SK-N-SH treated with all-trans-retinoic acid at 6 μM for 48 hours (cell line): ENCODE measurements around the gene COLGALT1.

ENCODE experiments used
- ATAC-seq: fragments of 200-7000 bp; cut with Tn5 transposase; 3 replicates; pipeline ENCODE4 v1.9.1; 2020; ENCODE audit warnings: mild to moderate bottlenecking, moderate library complexity
- ARNTL ChIP-seq: fragments of 450-650 bp; formaldehyde crosslinking; IDR thresholded peaks from 2 replicates; pipeline ENCODE4 v1.5.0; 2020; ENCODE audit warnings: low read depth, mild to moderate bottlenecking, moderate library complexity, borderline replicate concordance
- BACH2 ChIP-seq: fragments of 250-450 bp; sonication (Bioruptor Pico); IDR thresholded peaks from 2 replicates; pipeline ENCODE4 v1.9.0; 2021; ENCODE audit warnings: mild to moderate bottlenecking, borderline replicate concordance
- ESRRG ChIP-seq: fragments of 250-450 bp; sonication (Bioruptor Pico); IDR thresholded peaks from 2 replicates; pipeline ENCODE4 v1.6.1; 2021; ENCODE audit warnings: mild to moderate bottlenecking
- ISL1 ChIP-seq: fragments of 250-450 bp; sonication (Bioruptor Pico); IDR thresholded peaks from 2 replicates; pipeline ENCODE4 v2.1.2; 2022; ENCODE audit warnings: mild to moderate bottlenecking, moderate library complexity
- OSR1 ChIP-seq: fragments of 250-450 bp; sonication (Bioruptor Pico); IDR thresholded peaks from 2 replicates; pipeline ENCODE4 v1.8.0; 2022; ENCODE audit warnings: moderate library complexity, mild to moderate bottlenecking, inconsistent platforms
- PPARA ChIP-seq: fragments of 250-450 bp; sonication (Bioruptor Pico); IDR thresholded peaks from 2 replicates; pipeline ENCODE4 v1.5.0; 2020; ENCODE audit warnings: mild to moderate bottlenecking, borderline replicate concordance
- RARB ChIP-seq: fragments of 250-450 bp; sonication (Bioruptor Pico); IDR thresholded peaks from 2 replicates; pipeline ENCODE4 v1.8.0; 2021; ENCODE audit warnings: mild to moderate bottlenecking, moderate library complexity
- SNAI2 ChIP-seq: fragments of 250-450 bp; sonication (Bioruptor Pico); IDR thresholded peaks from 2 replicates; pipeline ENCODE4 v1.5.0; 2020; ENCODE audit warnings: mild to moderate bottlenecking, moderate library complexity
- TCF4 ChIP-seq: fragments of 250-450 bp; sonication (Bioruptor Pico); IDR thresholded peaks from 2 replicates; pipeline ENCODE4 v1.8.0; 2021; ENCODE audit warnings: mild to moderate bottlenecking, moderate library complexity, borderline replicate concordance
- TOX ChIP-seq: fragments of 250-450 bp; sonication (Bioruptor Pico); IDR thresholded peaks from 2 replicates; pipeline ENCODE4 v1.8.0; 2021; ENCODE audit warnings: mild to moderate bottlenecking, moderate library complexity, borderline replicate concordance
- ZC3H10 ChIP-seq: fragments of 250-450 bp; sonication (Bioruptor Pico); IDR thresholded peaks from 2 replicates; pipeline ENCODE4 v1.5.1; 2021; ENCODE audit warnings: mild to moderate bottlenecking, moderate library complexity
- ZFP3 ChIP-seq: fragments of 250-450 bp; sonication (Bioruptor Pico); IDR thresholded peaks from 2 replicates; pipeline ENCODE4 v1.5.0; 2020; ENCODE audit warnings: mild to moderate bottlenecking, moderate library complexity
- ZFP30 ChIP-seq: fragments of 450-650 bp; formaldehyde crosslinking; IDR thresholded peaks from 2 replicates; pipeline ENCODE4 v1.5.0; 2022; ENCODE audit warnings: mild to moderate bottlenecking, moderate library complexity
- ZNF70 ChIP-seq: fragments of 450-650 bp; formaldehyde crosslinking; IDR thresholded peaks from 2 replicates; pipeline ENCODE4 v1.5.0; 2020; ENCODE audit warnings: mild to moderate bottlenecking, moderate library complexity
- ZNF8 ChIP-seq: fragments of 450-650 bp; formaldehyde crosslinking; IDR thresholded peaks from 2 replicates; pipeline ENCODE4 v1.5.0; 2020; ENCODE audit warnings: mild to moderate bottlenecking, moderate library complexity
- TF ChIP-seq, protein P1 (sequence below): fragments of 250-450 bp; sonication (Bioruptor Pico); IDR thresholded peaks from 2 replicates; pipeline ENCODE4 v1.5.0; 2020; ENCODE audit warnings: mild to moderate bottlenecking, moderate library complexity
- TF ChIP-seq, protein P2 (sequence below): fragments of 250-450 bp; sonication (Bioruptor Pico); IDR thresholded peaks from 2 replicates; pipeline ENCODE4 v1.8.0; 2020; ENCODE audit warnings: mild to moderate bottlenecking, moderate library complexity, borderline replicate concordance
- TF ChIP-seq, protein P3 (sequence below): fragments of 250-450 bp; sonication (Bioruptor Pico); IDR thresholded peaks from 2 replicates; pipeline ENCODE4 v1.5.1; 2020; ENCODE audit warnings: low read depth, mild to moderate bottlenecking, moderate library complexity
- TF ChIP-seq, protein P4 (sequence below): fragments of 250-450 bp; sonication (Bioruptor Pico); IDR thresholded peaks from 2 replicates; pipeline ENCODE4 v1.8.0; 2021; ENCODE audit warnings: low read depth, mild to moderate bottlenecking, moderate library complexity, borderline replicate concordance

The COLGALT1 gene

DNA sequence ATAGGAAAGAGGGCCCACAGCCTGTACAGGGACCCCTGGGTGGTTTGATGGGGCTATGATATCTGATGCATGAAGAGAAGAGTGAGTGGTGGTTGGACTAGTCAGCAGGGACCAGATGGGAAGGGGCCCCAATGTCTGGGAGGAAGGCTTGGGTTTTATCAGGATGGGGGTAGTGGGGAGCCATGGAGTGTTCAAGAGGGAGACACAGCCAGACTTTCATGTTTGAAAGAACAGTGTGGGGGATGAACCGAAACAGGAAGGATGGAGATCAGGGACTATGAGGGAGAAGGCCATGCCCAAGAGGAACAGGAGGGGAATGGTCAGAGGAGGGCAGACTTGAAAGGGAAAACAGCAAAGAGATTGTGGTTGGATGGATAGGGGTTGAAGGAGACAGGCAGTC lies 69.6 kb downstream of the COLGALT1 start:
- ATAC-seq: no peak
- TF ChIP-seq BACH2 (CRISPR knock-in tag): no peak
- TF ChIP-seq, protein P1, sequence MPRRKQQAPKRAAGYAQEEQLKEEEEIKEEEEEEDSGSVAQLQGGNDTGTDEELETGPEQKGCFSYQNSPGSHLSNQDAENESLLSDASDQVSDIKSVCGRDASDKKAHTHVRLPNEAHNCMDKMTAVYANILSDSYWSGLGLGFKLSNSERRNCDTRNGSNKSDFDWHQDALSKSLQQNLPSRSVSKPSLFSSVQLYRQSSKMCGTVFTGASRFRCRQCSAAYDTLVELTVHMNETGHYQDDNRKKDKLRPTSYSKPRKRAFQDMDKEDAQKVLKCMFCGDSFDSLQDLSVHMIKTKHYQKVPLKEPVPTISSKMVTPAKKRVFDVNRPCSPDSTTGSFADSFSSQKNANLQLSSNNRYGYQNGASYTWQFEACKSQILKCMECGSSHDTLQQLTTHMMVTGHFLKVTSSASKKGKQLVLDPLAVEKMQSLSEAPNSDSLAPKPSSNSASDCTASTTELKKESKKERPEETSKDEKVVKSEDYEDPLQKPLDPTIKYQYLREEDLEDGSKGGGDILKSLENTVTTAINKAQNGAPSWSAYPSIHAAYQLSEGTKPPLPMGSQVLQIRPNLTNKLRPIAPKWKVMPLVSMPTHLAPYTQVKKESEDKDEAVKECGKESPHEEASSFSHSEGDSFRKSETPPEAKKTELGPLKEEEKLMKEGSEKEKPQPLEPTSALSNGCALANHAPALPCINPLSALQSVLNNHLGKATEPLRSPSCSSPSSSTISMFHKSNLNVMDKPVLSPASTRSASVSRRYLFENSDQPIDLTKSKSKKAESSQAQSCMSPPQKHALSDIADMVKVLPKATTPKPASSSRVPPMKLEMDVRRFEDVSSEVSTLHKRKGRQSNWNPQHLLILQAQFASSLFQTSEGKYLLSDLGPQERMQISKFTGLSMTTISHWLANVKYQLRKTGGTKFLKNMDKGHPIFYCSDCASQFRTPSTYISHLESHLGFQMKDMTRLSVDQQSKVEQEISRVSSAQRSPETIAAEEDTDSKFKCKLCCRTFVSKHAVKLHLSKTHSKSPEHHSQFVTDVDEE (CRISPR knock-in tag): no peak

DNA sequence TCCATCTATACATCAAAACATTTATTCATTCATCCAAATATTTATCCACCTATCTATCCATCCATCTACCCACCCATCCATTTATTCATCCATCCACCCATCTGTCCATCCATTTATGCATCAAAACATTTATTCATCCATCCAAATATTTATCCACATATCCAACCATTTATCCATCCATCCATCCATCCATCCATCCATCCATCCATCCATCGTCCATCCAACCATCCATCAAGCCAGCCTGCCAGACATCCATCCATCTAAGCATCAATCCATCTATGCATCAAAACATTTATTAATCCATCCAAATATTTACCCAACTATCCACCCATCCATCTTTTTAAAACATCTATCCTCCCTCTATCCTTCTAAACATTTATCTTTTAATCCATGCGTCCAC lies 70.5 kb downstream of the COLGALT1 start:
- ATAC-seq: no peak
- TF ChIP-seq ZNF8 (no peak), BACH2 (CRISPR knock-in tag) (no peak), TCF4 (CRISPR knock-in tag) (no peak), ESRRG (CRISPR knock-in tag) (no peak), RARB (CRISPR knock-in tag) (no peak), ZFP30 (no peak), ZC3H10 (CRISPR knock-in tag) (no peak), ZFP3 (CRISPR knock-in tag) (no peak), ZNF70 (CRISPR knock-in tag) (no peak), SNAI2 (CRISPR knock-in tag) (no peak), OSR1 (no peak), ARNTL (CRISPR knock-in tag) (no peak), TOX (CRISPR knock-in tag) (no peak), PPARA (CRISPR knock-in tag) (no peak)
- TF ChIP-seq, protein P2, sequence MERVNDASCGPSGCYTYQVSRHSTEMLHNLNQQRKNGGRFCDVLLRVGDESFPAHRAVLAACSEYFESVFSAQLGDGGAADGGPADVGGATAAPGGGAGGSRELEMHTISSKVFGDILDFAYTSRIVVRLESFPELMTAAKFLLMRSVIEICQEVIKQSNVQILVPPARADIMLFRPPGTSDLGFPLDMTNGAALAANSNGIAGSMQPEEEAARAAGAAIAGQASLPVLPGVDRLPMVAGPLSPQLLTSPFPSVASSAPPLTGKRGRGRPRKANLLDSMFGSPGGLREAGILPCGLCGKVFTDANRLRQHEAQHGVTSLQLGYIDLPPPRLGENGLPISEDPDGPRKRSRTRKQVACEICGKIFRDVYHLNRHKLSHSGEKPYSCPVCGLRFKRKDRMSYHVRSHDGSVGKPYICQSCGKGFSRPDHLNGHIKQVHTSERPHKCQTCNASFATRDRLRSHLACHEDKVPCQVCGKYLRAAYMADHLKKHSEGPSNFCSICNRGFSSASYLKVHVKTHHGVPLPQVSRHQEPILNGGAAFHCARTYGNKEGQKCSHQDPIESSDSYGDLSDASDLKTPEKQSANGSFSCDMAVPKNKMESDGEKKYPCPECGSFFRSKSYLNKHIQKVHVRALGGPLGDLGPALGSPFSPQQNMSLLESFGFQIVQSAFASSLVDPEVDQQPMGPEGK (CRISPR knock-in tag): no peak
- TF ChIP-seq, protein P1 (CRISPR knock-in tag): no peak
- TF ChIP-seq, protein P3, sequence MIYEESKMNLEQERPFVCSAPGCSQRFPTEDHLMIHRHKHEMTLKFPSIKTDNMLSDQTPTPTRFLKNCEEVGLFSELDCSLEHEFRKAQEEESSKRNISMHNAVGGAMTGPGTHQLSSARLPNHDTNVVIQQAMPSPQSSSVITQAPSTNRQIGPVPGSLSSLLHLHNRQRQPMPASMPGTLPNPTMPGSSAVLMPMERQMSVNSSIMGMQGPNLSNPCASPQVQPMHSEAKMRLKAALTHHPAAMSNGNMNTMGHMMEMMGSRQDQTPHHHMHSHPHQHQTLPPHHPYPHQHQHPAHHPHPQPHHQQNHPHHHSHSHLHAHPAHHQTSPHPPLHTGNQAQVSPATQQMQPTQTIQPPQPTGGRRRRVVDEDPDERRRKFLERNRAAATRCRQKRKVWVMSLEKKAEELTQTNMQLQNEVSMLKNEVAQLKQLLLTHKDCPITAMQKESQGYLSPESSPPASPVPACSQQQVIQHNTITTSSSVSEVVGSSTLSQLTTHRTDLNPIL (CRISPR knock-in tag): no peak
- TF ChIP-seq, protein P4, sequence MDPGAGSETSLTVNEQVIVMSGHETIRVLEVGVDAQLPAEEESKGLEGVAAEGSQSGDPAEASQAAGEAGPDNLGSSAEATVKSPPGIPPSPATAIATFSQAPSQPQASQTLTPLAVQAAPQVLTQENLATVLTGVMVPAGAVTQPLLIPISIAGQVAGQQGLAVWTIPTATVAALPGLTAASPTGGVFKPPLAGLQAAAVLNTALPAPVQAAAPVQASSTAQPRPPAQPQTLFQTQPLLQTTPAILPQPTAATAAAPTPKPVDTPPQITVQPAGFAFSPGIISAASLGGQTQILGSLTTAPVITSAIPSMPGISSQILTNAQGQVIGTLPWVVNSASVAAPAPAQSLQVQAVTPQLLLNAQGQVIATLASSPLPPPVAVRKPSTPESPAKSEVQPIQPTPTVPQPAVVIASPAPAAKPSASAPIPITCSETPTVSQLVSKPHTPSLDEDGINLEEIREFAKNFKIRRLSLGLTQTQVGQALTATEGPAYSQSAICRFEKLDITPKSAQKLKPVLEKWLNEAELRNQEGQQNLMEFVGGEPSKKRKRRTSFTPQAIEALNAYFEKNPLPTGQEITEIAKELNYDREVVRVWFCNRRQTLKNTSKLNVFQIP (CRISPR knock-in tag): no peak

DNA sequence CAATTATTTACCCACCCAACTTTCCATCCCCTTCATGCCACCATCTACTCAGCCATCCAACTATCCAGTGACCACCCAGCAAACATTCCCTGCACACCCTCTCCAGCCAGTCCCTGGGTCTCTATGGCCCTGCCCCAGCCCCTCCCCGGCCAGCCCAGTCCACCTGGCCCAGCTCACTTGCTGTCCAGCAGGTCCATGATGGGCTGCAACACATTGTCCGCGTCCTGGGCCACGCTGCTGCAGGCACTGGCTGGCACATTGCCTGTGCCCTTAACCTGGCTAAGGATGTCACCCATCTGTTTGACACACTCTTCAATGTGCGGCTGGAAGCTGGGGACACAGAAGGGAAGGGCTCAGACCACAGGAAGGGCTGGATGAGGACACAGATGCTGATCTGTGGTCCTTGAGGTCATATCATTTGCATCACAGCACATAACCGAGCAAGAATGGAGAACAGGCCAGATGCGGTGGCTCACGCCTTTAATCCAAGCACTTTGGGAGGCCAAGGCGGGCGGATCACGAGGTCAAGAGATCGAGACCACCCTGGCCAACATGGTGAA lies 71.1 kb downstream of the COLGALT1 start:
- no peak for ATAC-seq
- TF ChIP-seq OSR1: no peak
- no peak for TF ChIP-seq BACH2 (CRISPR knock-in tag)
- TF ChIP-seq, protein P1 (CRISPR knock-in tag): no peak
- TF ChIP-seq, protein P4 (CRISPR knock-in tag): no peak
- TF ChIP-seq, protein P2 (CRISPR knock-in tag): no peak
- TF ChIP-seq ISL1 (CRISPR knock-in tag): no peak
- TF ChIP-seq ESRRG (CRISPR knock-in tag): no peak
